ENCODE data around the gene SNIP1. TPM values are rescaled to one million over a fixed set of nuclear protein-coding genes. Genes with fewer than 3 reads are reported as not detected.

Gene SNIP1
- 13.1 and 14.0 TPM in 2 replicates for total RNA-seq

GRCh38 chr1:37553927-37554808, at the start of gene SNIP1:
Gene SNIP1 (minus strand): TSS chr1:37554293. CDS start chr1:37554229, 64 bp downstream.

GRCh38 chr1:37595440-37596181, 41.5 kb upstream of the SNIP1 start, which contains the start of gene GNL2:
Gene GNL2 (minus strand): TSS chr1:37595937. CDS start chr1:37595822, 115 bp downstream.

GRCh38 chr1:37556712-37557196, 2.7 kb upstream of the SNIP1 start, which contains the start of gene DNALI1:
Gene DNALI1 (plus strand): TSS chr1:37556940. CDS start chr1:37556995, 55 bp downstream.

GRCh38 chr1:37514350-37515184, 39.5 kb downstream of the SNIP1 start, which contains the start of gene MEAF6:
Gene MEAF6 (minus strand): TSS chr1:37514766. CDS start chr1:37514746, 20 bp downstream.

Other genes starting within 250 kb of the SNIP1 start
- gene ZC3H12A, start 79.7 kb downstream of the SNIP1 start, total RNA-seq, result 3.9 and 5.6 TPM in 2 replicates
- gene MEAF6, start 39.5 kb downstream of the SNIP1 start, total RNA-seq, result 57.5 and 72.0 TPM in 2 replicates
- 0.65 and 1.2 TPM in 2 replicates for gene DNALI1, start 2.6 kb upstream of the SNIP1 start, total RNA-seq
- 73.7 and 81.5 TPM in 2 replicates for gene GNL2, start 41.6 kb upstream of the SNIP1 start, total RNA-seq
- not detected in 2 replicates for gene RSPO1, start 80.6 kb upstream of the SNIP1 start, total RNA-seq
- 12.0 and 15.3 TPM in 2 replicates for gene CDCA8, start 138.2 kb upstream of the SNIP1 start, total RNA-seq
- gene EPHA10, start 210.8 kb upstream of the SNIP1 start, total RNA-seq, result not detected in 2 replicates
- 0.32 TPM in 1 of 2 replicates, not detected in the other for gene MANEAL, start 239.6 kb upstream of the SNIP1 start, total RNA-seq

Data from epithelial cell of umbilical artery (primary cell).